ENCODE results near the gene CRP. TPM values are rescaled to one million over a fixed set of nuclear protein-coding genes. Genes with fewer than 3 reads are reported as not detected.

Gene CRP
- total RNA-seq, 1 donor, result not detected

GRCh38 chr1:159669338-159669737 lies 45.1 kb downstream of the CRP start:
- Histone ChIP-seq H3K4me2 (ENCODE audit: insufficient read depth, low read length) (no peak overlapping the region), H2AFZ (ENCODE audit: low read length) (no peak overlapping the region), H3K36me3 (ENCODE audit: insufficient read depth, low read length) (no peaks in the 10 kb centered on the region), H3K9me3 (ENCODE audit: low read depth, low read length) (no peaks in the 10 kb centered on the region), H3K27me3 (ENCODE audit: insufficient read depth, low read length) (no peaks in the 10 kb centered on the region), H4K20me1 (ENCODE audit: insufficient read depth, low read length) (no peaks in the 10 kb centered on the region), H3K4me3 (ENCODE audit: insufficient read depth, low read length) (no peak overlapping the region), H3K79me2 (ENCODE audit: insufficient read depth, low read length) (no peaks in the 10 kb centered on the region), H3K27ac (ENCODE audit: low read depth, low read length) (no peak overlapping the region), H3K4me1 (ENCODE audit: insufficient read depth, low read length) (no peaks in the 10 kb centered on the region)
- no peak for DNase-seq (ENCODE audit: insufficient read length, low spot score, missing footprints)
- no peak for TF ChIP-seq CTCF (IDR thresholded peaks at IDR 0.05; ENCODE audit: extremely low read depth, low read depth, low read length)

DNA sequence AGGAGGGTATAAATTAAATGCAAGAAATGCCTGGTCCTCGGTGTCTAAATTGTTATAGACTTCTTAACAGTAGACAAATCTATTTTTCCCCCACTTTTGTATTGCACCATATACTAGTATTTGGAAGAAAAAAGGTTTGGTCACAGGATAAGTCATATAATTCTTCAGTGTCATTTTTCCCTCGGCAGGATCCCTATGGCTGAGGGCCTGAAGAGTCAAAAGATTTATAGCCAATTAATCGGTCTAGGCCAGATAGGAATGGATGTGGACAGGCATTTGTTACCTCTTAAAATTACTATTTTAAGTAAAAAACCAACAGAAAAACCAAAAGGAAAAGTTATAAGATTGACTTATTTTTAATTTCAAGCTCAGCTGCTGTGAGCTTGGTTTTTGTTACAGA lies 45.6 kb downstream of the CRP start:
- no peak overlapping the region for H3K27ac ChIP-seq (ENCODE audit: low read depth, low read length)
- no peak for DNase-seq (ENCODE audit: insufficient read length, low spot score, missing footprints)

GRCh38 chr1:159664247-159664646 lies 50.1 kb downstream of the CRP start:
- Histone ChIP-seq H3K4me3 (ENCODE audit: insufficient read depth, low read length) (no peak overlapping the region), H3K27me3 (ENCODE audit: insufficient read depth, low read length) (no peaks in the 10 kb centered on the region), H3K36me3 (ENCODE audit: insufficient read depth, low read length) (no peaks in the 10 kb centered on the region), H2AFZ (ENCODE audit: low read length) (no peak overlapping the region), H3K27ac (ENCODE audit: low read depth, low read length) (no peak overlapping the region), H3K79me2 (ENCODE audit: insufficient read depth, low read length) (no peaks in the 10 kb centered on the region), H3K4me2 (ENCODE audit: insufficient read depth, low read length) (no peak overlapping the region), H3K4me1 (ENCODE audit: insufficient read depth, low read length) (no peaks in the 10 kb centered on the region), H4K20me1 (ENCODE audit: insufficient read depth, low read length) (no peaks in the 10 kb centered on the region), H3K9me3 (ENCODE audit: low read depth, low read length) (no peaks in the 10 kb centered on the region)
- TF ChIP-seq CTCF (IDR thresholded peaks at IDR 0.05; ENCODE audit: extremely low read depth, low read depth, low read length), result no peak
- DNase-seq (ENCODE audit: insufficient read length, low spot score, missing footprints), result no peak

More for the DNA sequence above, 45.6 kb downstream of the CRP start:
- Histone ChIP-seq H2AFZ (ENCODE audit: low read length) (no peak overlapping the region), H3K4me2 (ENCODE audit: insufficient read depth, low read length) (no peak overlapping the region), H3K36me3 (ENCODE audit: insufficient read depth, low read length) (no peaks in the 10 kb centered on the region), H3K4me1 (ENCODE audit: insufficient read depth, low read length) (no peaks in the 10 kb centered on the region), H3K4me3 (ENCODE audit: insufficient read depth, low read length) (no peak overlapping the region), H4K20me1 (ENCODE audit: insufficient read depth, low read length) (no peaks in the 10 kb centered on the region), H3K9me3 (ENCODE audit: low read depth, low read length) (no peaks in the 10 kb centered on the region), H3K27me3 (ENCODE audit: insufficient read depth, low read length) (no peaks in the 10 kb centered on the region), H3K79me2 (ENCODE audit: insufficient read depth, low read length) (no peaks in the 10 kb centered on the region)
- TF ChIP-seq CTCF (IDR thresholded peaks at IDR 0.05; ENCODE audit: extremely low read depth, low read depth, low read length), result no peak

DNA sequence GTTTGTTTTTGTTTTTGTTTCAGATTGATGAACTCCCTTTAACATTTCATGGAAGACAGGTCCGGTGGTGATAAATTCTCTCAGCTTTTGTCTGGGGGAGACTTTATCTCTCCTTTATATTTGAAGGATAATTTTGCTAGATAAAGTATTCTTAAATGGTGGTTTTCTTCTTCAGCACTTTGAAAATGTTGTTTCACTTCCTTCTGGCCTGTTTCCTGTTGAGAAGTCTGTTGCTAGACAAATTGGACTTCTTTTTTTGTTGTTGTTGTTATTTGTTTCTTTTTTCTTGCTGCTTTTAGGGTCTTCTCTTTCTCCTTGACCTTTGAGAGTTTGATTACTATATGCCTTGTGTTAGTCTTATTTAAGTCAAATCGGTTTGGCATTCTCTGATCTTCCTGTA lies 50.8 kb downstream of the CRP start:
- Histone ChIP-seq H3K27me3 (ENCODE audit: insufficient read depth, low read length) (no peaks in the 10 kb centered on the region), H3K36me3 (ENCODE audit: insufficient read depth, low read length) (no peaks in the 10 kb centered on the region), H2AFZ (ENCODE audit: low read length) (no peak overlapping the region), H3K4me3 (ENCODE audit: insufficient read depth, low read length) (no peak overlapping the region), H3K4me2 (ENCODE audit: insufficient read depth, low read length) (no peak overlapping the region), H3K79me2 (ENCODE audit: insufficient read depth, low read length) (no peaks in the 10 kb centered on the region), H3K27ac (ENCODE audit: low read depth, low read length) (no peak overlapping the region), H3K9me3 (ENCODE audit: low read depth, low read length) (no peaks in the 10 kb centered on the region), H3K4me1 (ENCODE audit: insufficient read depth, low read length) (no peaks in the 10 kb centered on the region), H4K20me1 (ENCODE audit: insufficient read depth, low read length) (no peaks in the 10 kb centered on the region)
- DNase-seq (ENCODE audit: insufficient read length, low spot score, missing footprints), result no peak
- TF ChIP-seq CTCF (IDR thresholded peaks at IDR 0.05; ENCODE audit: extremely low read depth, low read depth, low read length), result no peak

Other genes starting within 250 kb of the CRP start
- not detected in 2 replicates for gene OR10J5, start 178.6 kb downstream of the CRP start, total RNA-seq
- gene APCS, start 126.8 kb downstream of the CRP start, total RNA-seq, result not detected in 2 replicates
- 13.8 and 15.9 TPM in 2 replicates for gene DUSP23, start 66.4 kb upstream of the CRP start, total RNA-seq
- gene FCRL6, start 87.8 kb upstream of the CRP start, total RNA-seq, result not detected in 2 replicates
- under 0.01 and 0.36 TPM in 2 replicates for gene SLAMF8, start 112.3 kb upstream of the CRP start, total RNA-seq
- not detected in 2 replicates for gene VSIG8, start 148.1 kb upstream of the CRP start, total RNA-seq
- 0.29 and 0.36 TPM in 2 replicates for gene CFAP45, start 185.6 kb upstream of the CRP start, total RNA-seq
- 156 and 159 TPM in 2 replicates for gene TAGLN2, start 210.9 kb upstream of the CRP start, total RNA-seq
- gene IGSF9, start 231.0 kb upstream of the CRP start, total RNA-seq, result under 0.01 TPM in 2 replicates
- gene SLAMF9, start 239.6 kb upstream of the CRP start, total RNA-seq, result not detected in 2 replicates